ENCODE data around the gene MAP7. TPM values are rescaled to one million over a fixed set of nuclear protein-coding genes. Genes with fewer than 3 reads are reported as not detected.
"Not testable (repeated sequence)": the region's sequence is repeated elsewhere in the genome, so short reads cannot be mapped to it uniquely, and the experiment has no call there.

The MAP7 gene
- 1 to 10 TPM in 1 of 2 experiments, under 1 TPM in 1; 0.94 to 1.1 TPM for total RNA-seq

GRCh38 chr6:136550330-136551071, at the start of gene MAP7:
Gene MAP7, minus strand, starts transcription at chr6:136550422. Its CDS starts 14 bp downstream, at chr6:136550408.
- CTCF ChIA-PET = interaction anchor here (0.6 to 1.3 kb wide), 7 partner anchors 9 to 395 kb away, joined by 3 to 6 read pairs (median 3); no protein-coding TSS in a partner anchor
- POLR2A ChIA-PET = interaction anchor here (0.6 kb wide), 1 partner anchor 699 kb away, joined by 3 read pairs; no protein-coding TSS in a partner anchor

DNA sequence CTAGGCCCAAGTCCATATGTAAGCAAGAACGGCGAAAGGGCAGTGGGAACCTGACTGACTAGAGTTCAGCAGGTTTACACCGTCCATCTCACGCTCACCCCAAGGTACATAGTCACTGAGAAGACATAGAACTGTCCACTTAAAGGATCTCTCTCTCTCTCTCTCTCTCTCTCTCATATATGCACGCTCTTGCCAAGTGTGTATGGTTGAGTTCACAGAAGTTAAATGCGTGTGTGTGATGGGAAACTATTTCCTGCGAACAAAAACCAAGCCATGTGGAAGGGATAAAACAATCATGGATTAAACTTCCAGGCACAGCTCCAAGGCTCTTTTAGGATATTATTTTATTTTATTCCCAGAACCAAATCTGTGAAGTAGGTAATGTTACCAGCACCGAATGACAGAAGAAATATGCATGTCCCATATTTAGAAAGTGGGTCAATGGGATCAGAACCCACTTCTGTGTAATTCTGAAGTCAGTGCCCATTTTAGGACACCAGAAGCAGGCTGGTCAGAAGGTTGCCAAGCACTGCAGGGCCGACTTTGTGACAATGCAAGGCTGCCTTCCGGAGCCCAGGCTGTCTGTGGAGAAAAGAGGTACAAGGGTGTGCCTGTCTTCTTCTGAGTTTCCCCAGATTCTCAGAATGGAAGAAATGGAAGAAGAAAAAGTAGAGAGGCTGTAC, 49.2 kb upstream of the MAP7 start:
- ChIA-PET CTCF (no interaction called here), POLR2A (no interaction called here)

GRCh38 chr6:136598048-136598447, 47.8 kb upstream of the MAP7 start:
- CTCF ChIA-PET = no interaction called here
- POLR2A ChIA-PET = no interaction called here

- ChIA-PET POLR2A (interaction anchor here (1.4 kb wide), 1 partner anchor 197 kb away, joined by 6 read pairs; the partner anchor contains the start of gene MAP3K5), CTCF (interaction anchor here (1.0 to 1.2 kb wide), 2 partner anchors 198 to 199 kb away, joined by 3 read pairs; partner anchors contain the start of gene MAP3K5)
These were observed 44.4 kb upstream of the MAP7 start for GRCh38 chr6:136594671-136595070.

- ChIA-PET POLR2A (interaction anchor here (1.4 kb wide), 1 partner anchor 198 kb away, joined by 6 read pairs; the partner anchor contains the start of gene MAP3K5), CTCF (interaction anchor here (0.7 to 1.2 kb wide), 5 partner anchors 39 to 200 kb away, joined by 3 to 4 read pairs (median 3); partner anchors contain the start of gene MAP3K5)
These were observed 43.7 kb upstream of the MAP7 start for GRCh38 chr6:136593748-136594490.

GRCh38 chr6:136592930-136593673, 42.9 kb upstream of the MAP7 start:
- CTCF ChIA-PET = interaction anchor here (0.7 to 1.0 kb wide), 2 partner anchors 51 to 53 kb away, joined by 3 to 4 read pairs; no protein-coding TSS in a partner anchor

GRCh38 chr6:136591617-136592016, 41.4 kb upstream of the MAP7 start:
- CTCF ChIA-PET = no interaction called here

More at GRCh38 chr6:136592930-136593673, 42.9 kb upstream of the MAP7 start:
- POLR2A ChIA-PET = interaction anchor here (1.4 kb wide), 1 partner anchor 199 kb away, joined by 6 read pairs; the partner anchor contains the start of gene MAP3K5

GRCh38 chr6:136590846-136591245, 40.6 kb upstream of the MAP7 start:
- CTCF ChIA-PET, POLR2A ChIA-PET: not testable (repeated sequence)

More at GRCh38 chr6:136591617-136592016, 41.4 kb upstream of the MAP7 start:
- POLR2A ChIA-PET = no interaction called here

DNA sequence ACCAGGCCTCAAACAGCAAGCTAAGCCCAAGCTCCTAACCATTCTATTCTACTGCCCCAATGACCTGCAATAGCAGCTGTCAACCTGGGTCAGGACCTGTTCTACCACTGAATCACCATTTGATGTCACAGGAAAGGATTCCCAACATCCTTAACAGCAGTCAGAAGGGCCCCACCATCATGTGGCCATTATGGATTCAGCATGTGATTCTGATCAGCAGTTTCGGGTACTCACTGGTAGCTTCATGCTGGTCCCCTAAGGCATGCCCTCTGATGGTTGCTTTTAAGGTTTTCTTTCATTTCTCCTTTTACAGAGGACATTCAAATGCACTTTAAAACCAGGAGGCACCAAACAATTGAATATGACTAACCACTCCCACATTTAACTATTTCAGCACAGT, 37.3 kb upstream of the MAP7 start:
- ChIA-PET POLR2A (no interaction called here), CTCF (no interaction called here)

- POLR2A ChIA-PET = no interaction called here
- CTCF ChIA-PET = no interaction called here
These were observed 36.1 kb upstream of the MAP7 start for GRCh38 chr6:136586295-136586694.

DNA sequence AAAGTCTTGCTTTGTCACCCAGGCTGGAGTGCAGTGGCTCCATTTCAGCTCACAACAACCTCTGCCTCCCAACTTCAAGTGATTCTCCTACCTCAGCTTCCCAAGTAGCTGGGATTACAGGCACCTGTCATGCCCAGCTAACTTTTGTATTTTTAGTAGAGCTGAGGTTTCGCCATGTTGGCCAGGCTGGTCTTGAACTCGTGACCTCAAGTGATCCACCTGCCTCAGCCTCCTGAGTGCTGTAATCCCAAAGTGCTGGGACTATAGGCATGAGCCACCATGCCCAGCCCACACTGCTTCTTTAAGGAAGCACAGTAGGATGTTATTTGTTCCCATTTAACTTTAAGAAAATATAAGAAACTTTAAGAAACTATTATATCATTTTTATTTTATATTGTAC, 35.3 kb upstream of the MAP7 start:
- CTCF ChIA-PET = interaction anchor here (1.5 kb wide), 1 partner anchor 59 kb away, joined by 4 read pairs; no protein-coding TSS in a partner anchor
- POLR2A ChIA-PET = not testable (repeated sequence)

GRCh38 chr6:136584290-136584689, 34.1 kb upstream of the MAP7 start:
- CTCF ChIA-PET = interaction anchor here (1.5 kb wide), 1 partner anchor 60 kb away, joined by 4 read pairs; no protein-coding TSS in a partner anchor
- POLR2A ChIA-PET = not testable (repeated sequence)

DNA sequence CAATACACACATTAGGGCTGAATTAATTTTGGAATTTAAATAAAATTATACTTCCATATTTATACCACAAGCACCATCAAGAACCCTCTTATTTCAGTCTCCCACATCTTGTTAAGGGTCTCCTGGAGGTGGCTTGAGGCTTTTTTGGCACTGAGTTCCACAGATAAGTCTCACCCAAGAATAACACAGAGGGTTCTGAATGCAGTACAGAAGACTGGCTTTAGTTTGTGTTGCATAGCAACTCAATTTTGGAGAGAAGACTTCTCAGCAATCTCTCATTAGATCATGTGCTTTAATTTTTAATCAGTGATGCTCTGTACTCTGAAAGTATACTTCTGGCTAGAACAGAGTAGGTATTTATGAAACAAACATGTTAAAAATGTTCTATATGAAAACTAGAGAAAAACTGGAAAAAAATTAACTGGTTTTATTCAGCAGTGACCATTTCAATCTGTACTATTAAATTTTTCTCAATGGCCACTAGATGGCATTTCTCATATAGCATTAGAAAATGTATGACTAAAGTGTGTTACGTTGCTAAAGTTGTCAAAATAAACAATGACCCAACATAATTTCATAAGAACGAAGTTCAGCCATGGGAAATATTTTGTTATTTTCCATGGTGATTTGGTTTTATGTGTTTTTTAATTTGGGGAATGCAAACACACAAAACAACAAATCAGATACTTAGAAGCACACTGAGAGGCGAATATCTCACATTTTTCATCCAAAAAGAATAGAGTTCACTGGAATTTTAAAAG, 32.7 kb upstream of the MAP7 start:
- POLR2A ChIA-PET = no interaction called here
- CTCF ChIA-PET = no interaction called here

GRCh38 chr6:136579800-136580199, 29.6 kb upstream of the MAP7 start:
- CTCF ChIA-PET = no interaction called here
- POLR2A ChIA-PET = no interaction called here

GRCh38 chr6:136576821-136577220, 26.6 kb upstream of the MAP7 start:
- POLR2A ChIA-PET = no interaction called here

GRCh38 chr6:136571496-136571895, 21.3 kb upstream of the MAP7 start:
- POLR2A ChIA-PET = no interaction called here
- CTCF ChIA-PET = no interaction called here

More at GRCh38 chr6:136576821-136577220, 26.6 kb upstream of the MAP7 start:
- CTCF ChIA-PET = no interaction called here

DNA sequence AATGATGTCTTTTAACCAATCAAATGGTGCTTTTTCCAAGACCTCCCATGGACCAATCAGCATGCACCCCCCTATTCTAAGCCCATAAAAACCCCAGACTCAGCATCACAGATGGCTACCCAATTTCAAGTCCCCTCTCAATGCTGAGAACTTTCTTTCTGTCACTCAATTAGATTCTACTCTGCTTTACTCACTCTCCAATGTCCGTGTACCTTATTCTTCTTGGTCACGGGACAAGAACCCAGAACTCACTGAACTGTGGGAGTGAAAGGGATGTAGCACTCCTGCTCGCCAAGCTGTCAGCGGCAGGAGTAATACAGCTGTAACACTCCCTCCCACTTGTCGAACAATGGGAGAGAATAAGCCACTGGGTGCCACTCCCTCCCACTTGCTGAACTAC, 20.8 kb upstream of the MAP7 start:
- CTCF ChIA-PET = no interaction called here
- POLR2A ChIA-PET = no interaction called here

DNA sequence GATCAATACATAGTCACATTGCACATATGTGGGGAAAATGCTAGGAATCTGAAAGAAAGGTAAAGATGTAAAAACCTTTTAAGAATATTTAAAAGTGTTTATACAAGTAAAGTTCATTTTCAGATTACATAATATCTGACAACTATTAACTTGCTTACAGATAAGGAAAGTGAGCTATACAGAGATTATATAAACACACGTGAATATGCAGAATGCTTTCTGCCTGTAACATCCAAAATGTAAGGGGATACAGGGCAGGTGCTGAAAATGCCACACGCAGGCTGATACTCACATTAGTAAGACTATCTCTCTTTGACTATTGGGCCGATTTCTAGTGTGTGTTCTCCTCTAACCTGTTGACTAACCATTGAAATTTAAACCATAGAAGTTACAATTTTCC, 17.9 kb upstream of the MAP7 start:
- ChIA-PET POLR2A (no interaction called here), CTCF (no interaction called here)

DNA sequence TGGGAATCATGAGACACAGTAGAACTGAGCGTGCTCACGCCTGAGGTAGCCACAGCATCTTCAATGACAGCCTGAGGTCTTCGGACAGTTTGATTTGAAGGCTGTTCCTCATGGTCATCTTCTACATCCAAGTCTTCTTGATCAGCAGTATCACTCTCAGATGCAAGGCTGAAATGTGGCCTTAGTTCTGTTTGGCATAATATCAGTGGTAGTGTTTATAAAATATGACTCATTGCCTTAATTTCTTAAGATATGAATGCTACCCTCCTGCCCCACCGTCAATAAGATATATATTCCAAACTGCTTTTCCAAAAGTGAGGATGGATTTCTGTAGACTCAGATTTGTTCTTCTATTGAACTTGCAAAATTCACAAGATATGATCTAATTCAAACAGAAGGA, 17.5 kb upstream of the MAP7 start:
- ChIA-PET POLR2A (no interaction called here), CTCF (no interaction called here)

Measured in activated CD8-positive, alpha-beta memory T cell treated with anti-CD3 and anti-CD28 coated beads for 36 hours (primary cell).